GM12801 (cell line): ENCODE measurements around the gene KLF4.

Experiments used
- CTCF ChIP-seq: IDR thresholded peaks from one replicate; pipeline ENCODE4 v1.5.1; 2011; ENCODE audit warnings: control low read depth; ENCODE audit not compliant: insufficient read length; ENCODE audit errors: extremely low read depth

KLF4 gene

DNA sequence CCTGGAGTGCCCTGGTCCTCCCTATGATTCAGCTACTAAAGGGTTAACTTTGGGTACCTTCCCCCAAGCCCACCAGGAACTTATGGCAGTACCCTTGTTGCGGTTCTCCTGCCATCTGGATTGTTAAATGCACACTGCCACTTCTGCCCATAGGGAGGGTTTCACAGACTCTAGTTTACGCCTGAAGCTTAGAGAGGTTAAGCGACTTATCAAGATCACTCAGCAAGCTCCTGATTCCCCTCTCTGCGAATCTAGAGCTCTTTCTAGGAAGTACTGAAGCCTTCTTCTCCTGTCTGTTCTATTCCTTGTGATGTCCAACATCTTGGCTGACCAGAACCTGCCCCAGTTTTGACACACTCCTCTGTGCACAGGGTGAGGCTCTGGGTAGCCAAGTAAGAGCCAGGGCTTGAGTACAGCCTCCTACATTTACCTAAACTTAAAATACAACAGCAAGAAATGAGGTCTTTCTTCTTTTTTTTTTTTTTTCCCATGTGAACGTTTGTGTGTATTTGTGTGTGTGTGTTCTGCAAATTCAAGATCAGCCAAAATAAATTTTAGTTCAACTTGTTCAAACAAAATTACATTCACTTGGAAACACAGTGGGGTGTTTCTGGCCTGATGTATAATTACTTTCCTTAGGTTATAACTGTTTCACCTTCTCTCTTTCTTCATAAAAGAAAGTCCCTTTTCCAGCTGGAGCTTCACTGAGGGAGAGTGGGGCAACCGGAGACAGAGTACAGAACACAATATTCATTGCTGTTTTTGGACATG lies 28.7 kb upstream of the KLF4 start:
- TF ChIP-seq CTCF = no peak

GRCh38 chr9:107513464-107514100 lies 24.0 kb upstream of the KLF4 start:
- TF ChIP-seq CTCF = no peak

GRCh38 chr9:107504585-107505455 lies 15.3 kb upstream of the KLF4 start:
- no peak for TF ChIP-seq CTCF

GRCh38 chr9:107502464-107502863 lies 12.9 kb upstream of the KLF4 start:
- no peak for TF ChIP-seq CTCF

DNA sequence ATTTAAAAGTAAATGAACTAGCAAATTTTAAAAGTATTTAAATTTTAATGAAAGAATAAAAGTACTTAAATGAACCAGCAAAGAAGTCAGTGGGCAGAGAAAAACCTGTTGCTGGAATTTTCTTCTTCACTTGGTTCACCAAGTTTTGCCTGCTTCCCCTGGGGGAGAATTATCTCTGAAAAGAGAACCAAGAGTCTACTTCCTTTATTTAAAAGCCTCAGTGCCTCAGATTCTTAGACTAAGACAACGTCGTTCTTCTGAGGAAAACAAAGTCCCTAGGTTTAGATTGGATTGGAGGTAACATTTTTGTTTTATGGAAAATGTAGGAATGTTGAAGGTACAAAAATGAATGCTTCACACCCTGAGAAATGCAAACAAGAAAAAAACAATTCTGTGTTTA lies 7.4 kb upstream of the KLF4 start:
- no peak for TF ChIP-seq CTCF

DNA sequence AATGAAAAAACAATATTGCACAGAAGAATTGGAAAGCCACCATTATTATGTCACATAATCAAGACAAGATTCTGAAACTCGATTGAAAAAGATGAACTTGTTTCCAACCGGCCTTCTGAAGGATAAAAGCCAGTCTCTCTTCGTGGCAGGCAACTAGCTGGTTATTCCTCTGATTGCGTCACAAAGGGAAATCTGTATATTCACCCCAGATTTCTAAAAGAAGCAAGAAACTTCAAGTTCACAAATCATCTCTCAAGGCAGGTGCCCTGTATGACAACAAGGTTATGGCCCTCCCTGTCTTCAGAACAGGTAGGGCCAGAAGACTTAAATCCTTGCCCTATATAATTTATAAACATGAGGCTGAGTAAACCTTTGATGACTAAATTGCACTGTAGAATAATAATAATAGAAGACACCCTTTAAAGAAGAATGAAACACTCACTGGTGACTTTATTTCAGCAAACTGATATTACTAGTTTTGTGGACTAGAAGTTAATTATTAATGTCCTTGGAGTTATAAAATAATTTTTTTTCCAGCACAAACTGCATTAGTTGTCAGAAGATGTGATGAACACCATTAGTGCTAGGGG lies 2.9 kb upstream of the KLF4 start:
- TF ChIP-seq CTCF = no peak
